GM18508 (cell line): ENCODE data around the gene OR2AG1.
A peak's percentile ranks its signal among the peaks of the same experiment; 100 is the strongest.

ENCODE experiments used
- ATAC-seq: cut with Tn5 transposase; IDR thresholded peaks from one replicate; pipeline ENCODE4 v1.9.1; 2021; ENCODE audit warnings: moderate number of reproducible peaks; ENCODE audit not compliant: insufficient read depth, unreplicated experiment

The OR2AG1 gene

GRCh38 chr11:6782720-6783119, at the start of gene OR2AG1:
OR2AG1 (plus strand) TSS chr11:6783020; CDS start chr11:6785038, 2,018 bp downstream.
- ATAC-seq, result no peak

- ATAC-seq, result no peak
Measured at GRCh38 chr11:6733326-6734275, 49.2 kb upstream of the OR2AG1 start.

GRCh38 chr11:6734616-6735015, 48.2 kb upstream of the OR2AG1 start:
- no peak for ATAC-seq

DNA sequence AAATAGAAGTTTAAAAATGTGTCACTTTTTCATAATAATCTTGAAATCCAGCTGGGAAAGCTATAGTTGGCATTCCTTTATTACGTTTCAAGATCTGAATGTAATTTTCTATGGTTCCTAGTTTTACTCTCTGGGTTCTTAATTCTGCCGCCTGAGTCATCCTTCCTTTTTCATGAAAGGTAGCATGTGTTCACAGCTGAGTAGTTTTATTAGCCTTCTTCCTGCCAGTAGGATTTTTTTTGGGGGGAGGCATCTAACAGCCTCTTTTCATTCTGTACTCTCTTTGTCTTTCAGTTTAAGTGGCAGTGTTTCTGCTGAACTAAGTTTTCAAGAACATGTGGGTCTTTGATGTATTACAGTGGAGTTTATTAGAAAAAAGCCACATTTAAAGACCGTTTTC, 47.5 kb upstream of the OR2AG1 start:
- ATAC-seq, result no peak

DNA sequence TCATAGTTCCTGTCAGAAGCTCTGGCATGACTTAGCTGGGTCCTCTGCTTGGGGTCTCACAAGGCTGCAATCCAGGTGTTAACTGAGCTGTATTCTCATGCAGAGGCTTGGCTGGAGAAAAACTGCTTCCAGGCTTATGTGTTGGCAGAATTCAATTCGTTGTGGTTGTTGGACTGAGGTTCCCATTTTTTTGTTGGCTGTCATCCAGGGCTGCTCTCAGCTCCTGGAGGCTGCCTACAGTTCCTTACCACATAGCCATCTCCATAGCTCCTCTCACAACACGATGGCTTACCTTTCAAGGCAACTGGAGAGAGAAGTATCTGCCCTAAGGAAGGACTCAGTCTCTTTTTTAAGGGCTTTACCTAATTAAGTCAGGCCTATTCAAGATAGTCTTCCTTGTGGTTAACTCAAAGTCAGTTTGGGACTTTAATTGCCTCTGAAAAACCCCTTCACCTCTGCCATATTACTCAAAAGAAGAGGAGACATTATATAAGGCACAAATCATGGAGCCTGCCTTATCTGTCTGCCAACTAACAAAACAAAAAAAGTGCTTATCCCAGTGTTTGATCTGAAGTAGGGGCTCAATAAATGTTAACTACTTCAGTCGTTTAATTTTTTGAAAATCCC, 46.2 kb upstream of the OR2AG1 start:
- no peak for ATAC-seq

- ATAC-seq, result no peak
Measured at GRCh38 chr11:6737872-6738466, 44.9 kb upstream of the OR2AG1 start.

DNA sequence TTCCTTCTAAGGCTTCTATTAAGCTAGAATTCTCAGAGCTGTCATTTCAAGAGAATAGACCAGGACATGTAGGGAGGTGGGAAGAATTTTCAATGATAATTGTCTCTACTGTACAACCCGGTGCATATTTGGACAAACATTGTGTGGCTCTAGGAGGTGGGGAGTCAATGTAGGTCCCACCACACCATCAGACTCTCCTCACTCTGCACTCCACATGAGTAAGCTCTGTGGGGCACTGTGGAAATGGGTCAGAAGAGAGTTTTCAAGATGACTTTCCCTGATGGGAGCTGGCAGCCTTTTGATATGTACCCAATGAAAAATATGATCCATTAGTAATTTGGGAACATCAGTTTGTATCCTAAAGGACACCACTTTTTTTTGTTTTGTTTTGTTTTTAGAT, 44.2 kb upstream of the OR2AG1 start:
- ATAC-seq, result no peak

DNA sequence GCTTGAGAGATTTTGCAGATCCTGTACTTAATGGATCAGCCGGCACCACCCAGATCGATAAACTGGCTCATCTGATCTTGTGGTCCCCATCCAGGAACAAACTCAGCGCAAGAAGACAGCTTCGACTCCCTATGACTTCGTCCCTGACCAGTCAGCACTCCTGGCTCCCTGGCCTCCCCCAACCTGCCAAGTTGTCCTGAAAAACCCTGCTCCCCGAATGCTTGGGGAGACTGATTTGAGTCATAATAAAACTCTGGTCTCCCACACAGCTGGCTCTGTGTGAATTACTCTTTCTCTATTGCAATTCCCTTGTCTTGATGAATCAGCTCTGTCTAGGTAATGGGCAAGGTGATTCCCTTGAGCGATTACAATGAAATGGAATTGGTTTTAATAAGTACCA, 40.6 kb upstream of the OR2AG1 start:
- ATAC-seq, result no peak

- ATAC-seq, result no peak
Measured at GRCh38 chr11:6745018-6745417, 37.8 kb upstream of the OR2AG1 start.

- ATAC-seq, result peak; percentile 37
Measured at GRCh38 chr11:6745465-6746015, 37.3 kb upstream of the OR2AG1 start.

DNA sequence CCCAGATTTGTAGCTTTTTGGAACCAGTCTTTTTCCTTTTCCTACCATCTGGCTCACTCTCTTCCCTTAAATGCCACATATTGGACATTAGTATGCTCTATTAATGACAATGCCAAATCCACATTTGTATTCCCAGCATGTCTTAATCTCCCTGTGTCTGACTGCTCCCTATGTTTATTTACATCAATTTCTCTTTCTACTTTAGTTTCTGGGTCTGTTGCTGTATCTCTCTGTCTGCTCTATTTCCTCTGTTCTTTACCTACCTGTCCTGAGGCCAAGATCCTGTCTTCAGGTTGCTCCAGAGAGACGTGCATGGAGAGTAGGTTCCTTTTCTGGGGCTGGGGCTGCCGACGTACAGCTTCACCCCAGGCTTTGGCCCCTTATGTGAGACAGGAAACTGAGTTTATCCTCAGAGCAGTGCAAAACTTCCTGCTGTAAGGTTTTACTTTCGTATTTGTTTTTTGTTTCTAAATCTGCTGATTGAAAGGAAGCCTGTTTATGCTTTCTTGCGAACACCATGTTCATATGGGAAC, 36.7 kb upstream of the OR2AG1 start:
- ATAC-seq, result peak; percentile 62

DNA sequence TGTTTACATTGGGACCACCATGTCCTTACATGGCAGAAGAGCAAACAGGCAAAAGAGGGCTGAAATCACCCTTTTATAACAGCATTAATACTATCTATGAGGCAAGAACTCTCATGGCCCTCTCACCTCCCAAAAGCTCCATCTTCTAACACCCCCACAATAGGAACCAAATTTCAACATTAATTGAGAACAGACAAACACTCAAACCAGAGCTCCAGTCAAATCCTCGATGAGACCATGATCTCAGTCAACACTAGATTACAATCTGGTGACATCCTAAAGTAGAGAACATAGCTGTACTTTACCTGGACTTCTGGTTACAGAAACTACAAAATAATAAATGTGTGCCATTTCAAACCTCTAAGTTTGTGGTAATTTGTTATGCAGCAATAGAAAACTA, 36.2 kb upstream of the OR2AG1 start:
- ATAC-seq, result peak; percentile 26

DNA sequence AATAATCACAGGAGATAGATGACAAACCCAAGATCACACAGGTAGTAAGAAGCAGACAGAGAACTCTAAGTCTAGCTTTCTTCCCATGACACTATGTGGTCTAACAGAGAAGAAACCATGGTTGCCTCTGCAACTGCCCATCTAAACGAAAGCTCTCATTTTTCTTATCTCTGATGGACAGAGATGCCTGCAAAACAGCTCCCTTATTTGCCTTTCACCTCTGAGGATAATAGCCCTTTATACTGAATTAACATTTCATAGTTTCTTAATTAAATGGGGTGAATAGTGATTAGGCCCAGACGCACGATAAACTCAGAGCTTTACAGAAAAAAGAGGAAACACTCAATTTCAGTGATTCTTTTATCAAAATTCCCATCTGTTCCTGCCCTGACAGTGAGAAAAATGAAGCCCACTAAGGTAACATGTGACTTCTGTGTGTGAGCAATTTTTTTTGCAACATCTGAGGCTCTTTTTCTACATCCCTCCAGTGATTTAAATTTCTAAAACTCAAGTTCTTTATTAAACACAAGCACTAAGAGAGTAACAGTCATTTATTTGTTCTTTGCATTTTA, 35.6 kb upstream of the OR2AG1 start:
- no peak for ATAC-seq

- no peak for ATAC-seq
Measured at GRCh38 chr11:6755303-6755952, 27.4 kb upstream of the OR2AG1 start.

DNA sequence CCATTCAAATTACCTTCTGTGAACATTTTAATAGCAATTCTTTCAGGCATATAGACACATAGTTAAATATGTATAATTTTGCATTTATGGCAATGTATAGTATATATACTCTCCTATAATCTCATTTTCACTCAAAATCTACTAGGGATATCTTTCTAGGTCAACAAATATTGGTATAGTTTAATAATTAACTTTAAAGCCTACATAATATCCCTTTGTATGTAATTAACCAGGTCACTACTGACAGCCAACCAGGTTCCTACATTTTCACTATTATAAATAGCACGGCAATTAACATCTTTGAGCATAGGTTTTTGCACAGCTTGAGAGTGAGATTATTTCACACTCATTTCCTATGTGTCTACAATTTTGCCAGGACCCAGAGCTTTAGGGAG, 26.9 kb upstream of the OR2AG1 start:
- no peak for ATAC-seq

GRCh38 chr11:6757373-6757967, 25.4 kb upstream of the OR2AG1 start:
- ATAC-seq, result peak; percentile 64

DNA sequence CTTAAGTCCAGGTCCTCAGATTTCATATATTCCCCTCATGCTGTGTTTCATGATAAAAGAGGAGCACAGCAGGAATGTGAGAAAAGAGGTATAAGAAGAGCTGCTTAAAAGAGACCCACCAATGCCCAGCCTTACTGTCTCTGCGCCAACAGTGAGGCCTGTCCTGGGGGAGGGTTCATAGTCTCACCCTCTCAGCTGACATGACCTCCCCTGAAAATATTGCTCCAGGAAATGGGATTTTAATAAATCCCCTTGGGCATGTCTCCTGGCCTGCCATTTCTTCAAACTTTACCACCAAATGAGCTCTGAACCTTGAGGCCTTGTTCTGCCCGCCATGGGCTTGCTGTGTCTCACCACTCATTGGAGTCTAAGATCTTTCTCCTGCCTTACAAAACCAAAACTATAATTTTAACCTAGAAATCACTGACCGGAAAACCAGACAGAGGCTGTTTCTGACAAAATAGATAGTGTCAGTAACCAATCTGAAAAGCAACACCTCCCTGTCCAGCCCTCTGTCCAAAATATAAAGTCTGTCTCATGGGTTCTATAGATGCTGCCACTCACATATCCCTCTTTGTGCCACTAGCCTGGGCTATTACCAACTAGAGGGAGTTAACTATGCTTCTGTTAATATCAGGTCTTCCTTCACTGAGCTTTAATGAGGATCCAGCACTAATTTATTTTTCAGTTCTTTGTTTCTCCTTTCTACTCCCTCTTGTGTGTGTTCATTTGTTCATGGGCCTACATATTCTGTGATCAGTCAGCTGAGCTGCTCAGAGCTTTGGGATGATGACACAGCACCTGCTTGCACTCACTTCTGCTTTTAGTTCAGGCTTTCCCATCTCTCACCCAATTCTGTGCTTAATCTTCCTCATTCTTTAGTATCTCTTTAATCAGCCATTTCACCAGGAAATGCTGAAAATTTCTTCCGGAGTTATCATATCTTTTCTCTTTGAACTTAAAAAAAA, 10.6 kb upstream of the OR2AG1 start, which contains the start of gene OR2AG2:
Gene OR2AG2 (minus strand): TSS at position 51 of the 968 bp plus-strand sequence. CDS start 3,019 bp downstream, outside the sequence.
- ATAC-seq, result peak; percentile 71

GRCh38 chr11:6778518-6778917, 4.3 kb upstream of the OR2AG1 start:
- ATAC-seq, result no peak
